ENCODE measurements around the gene STRN4. TPM values are rescaled to one million over a fixed set of nuclear protein-coding genes. Genes with fewer than 3 reads are reported as not detected.

The STRN4 gene
- total and polyA plus RNA-seq, 9 of the 15 experiments (the other 6 are each of a cell fraction or from before 2014, with no cell fraction given) = 0.62 to 83.7 (median 36.9) TPM

- TF ChIP-seq CHD7 (IDR thresholded peaks at IDR 0.05; ENCODE audit: low read depth, low read length) (no peak), ELK1 (CRISPR knock-in tag; IDR thresholded peaks at IDR 0.05) (no peak), U2AF1 (optimal IDR thresholded peaks at IDR 0.05; ENCODE audit: low read depth, low read length) (no peak), OTX1 (CRISPR knock-in tag; IDR thresholded peaks at IDR 0.05) (no peak), DEAF1 (CRISPR knock-in tag; IDR thresholded peaks at IDR 0.05) (no peak), TOE1 (IDR thresholded peaks at IDR 0.05; ENCODE audit: borderline replicate concordance) (peak; percentile 74), TOE1 (CRISPR knock-in tag; IDR thresholded peaks at IDR 0.05; ENCODE audit: borderline replicate concordance, low read depth) (no peak), ZNF224 (CRISPR knock-in tag; IDR thresholded peaks at IDR 0.05) (no peak), ARID3A (IDR thresholded peaks at IDR 0.05; ENCODE audit: borderline replicate concordance, low read depth, low read length) (peak; percentile 47; the same call in 1 of the 2 replicates), DLX4 (CRISPR knock-in tag; IDR thresholded peaks at IDR 0.05) (no peak)
Measured at GRCh38 chr19:46788262-46788967, 42.2 kb upstream of the STRN4 start, which contains the start of gene SLC1A5 (continued).
